Measurements from ENCODE around the gene PDYN.

PDYN gene

GRCh38 chr20:1958426-1958825, 35.4 kb downstream of the PDYN start:
- no peak overlapping the region for H3K4me3 ChIP-seq (ENCODE audit: low read depth, low read length)
- no peak for DNase-seq (ENCODE audit: low read depth)

DNA sequence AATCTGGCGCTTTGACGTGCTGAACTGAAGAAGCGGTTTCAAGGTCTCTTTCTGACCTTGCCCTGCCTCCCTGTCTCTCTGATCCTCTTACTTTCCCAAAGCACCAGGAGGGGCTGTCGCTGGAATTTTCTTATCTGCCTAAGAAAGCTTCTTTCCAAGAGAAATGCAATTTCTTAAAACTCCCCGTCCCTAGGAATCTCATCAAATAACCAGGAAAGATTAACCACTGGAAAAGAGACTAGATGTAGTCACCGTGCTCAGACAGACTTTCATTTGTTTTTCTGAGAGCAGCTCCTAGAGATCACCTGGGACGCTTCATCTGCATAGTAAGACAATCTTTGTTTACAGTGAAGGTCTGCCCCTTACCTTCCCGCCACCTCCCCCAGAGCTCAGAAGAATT, 38.6 kb downstream of the PDYN start:
- no peak overlapping the region for H3K4me3 ChIP-seq (ENCODE audit: low read depth, low read length)
- no peak for DNase-seq (ENCODE audit: low read depth)

- no peak overlapping the region for H3K4me3 ChIP-seq (ENCODE audit: low read depth, low read length)
Observed at GRCh38 chr20:1953621-1954020, 40.2 kb downstream of the PDYN start.

DNA sequence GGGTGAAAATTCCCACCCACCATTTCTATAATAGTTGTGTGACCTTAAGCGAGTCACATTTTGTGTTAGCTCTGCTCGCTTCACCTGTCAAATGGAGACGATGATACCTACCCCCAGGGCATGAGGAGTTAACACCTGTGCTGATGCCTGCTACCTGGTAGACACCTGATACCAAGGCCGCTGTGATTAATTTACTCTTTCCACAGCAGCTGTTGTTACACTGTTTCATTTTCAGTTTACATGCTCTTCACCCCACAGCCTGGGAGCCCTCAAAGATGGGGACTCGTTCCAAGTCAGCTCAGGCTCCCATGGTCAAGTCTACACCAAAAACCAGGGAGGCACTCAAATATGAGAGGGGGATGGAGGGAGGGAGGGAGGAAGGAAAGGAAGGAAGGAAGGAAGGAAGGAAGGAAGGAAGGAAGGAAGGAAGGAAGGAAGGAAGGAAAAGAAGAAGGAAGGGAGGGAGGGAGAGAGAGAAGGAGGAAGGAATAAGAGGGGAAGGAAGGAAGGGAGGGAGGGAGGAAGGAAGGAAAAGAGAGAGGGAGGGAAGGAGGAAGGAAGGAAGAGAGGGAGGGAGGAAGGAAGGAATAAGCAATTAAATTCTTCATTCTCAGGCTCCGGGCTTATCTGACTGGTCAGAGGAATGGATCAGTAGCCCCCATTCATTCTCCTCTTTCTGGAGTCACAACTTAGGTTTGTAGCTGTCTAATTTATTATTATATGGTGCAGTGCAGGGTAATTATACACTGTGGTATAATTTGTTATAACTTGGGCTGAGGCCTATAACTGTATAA, 40.9 kb downstream of the PDYN start:
- no peak for DNase-seq (ENCODE audit: low read depth)
- H3K4me3 ChIP-seq (ENCODE audit: low read depth, low read length) = no peak overlapping the region

More at GRCh38 chr20:1953621-1954020, 40.2 kb downstream of the PDYN start:
- DNase-seq (ENCODE audit: low read depth) = no peak

DNA sequence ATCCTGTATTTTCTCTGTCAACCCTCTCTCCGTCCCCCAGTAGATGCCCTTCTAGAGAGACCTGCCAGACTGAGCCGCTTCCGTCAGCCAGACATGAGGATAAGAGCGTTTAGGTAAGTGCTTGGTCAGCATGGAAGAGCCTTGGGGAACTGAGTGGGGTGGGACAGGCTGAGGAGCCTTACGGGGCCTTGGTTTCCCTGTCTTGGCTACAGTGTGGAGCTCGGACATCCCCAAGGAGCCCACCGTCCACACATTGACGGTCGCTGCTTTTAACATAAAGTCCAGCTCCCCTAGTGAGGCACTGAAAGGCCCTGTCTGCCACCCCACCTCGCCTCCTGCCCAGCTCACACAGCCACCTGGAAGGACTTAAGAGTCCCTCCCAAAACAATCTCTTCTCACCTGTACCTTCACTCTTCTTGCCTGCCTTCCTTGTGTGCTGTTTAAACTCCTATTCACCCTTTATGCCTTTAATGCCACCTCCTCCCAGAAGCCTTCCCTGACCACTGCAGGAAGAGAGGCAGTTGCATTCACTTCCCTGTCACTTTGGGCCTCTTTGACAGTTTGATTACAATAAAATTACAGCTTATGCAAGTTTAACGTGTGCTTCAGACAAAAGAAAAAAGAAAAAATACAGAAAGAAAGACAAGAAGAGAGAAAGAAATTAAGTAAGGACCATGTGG, 42.3 kb downstream of the PDYN start:
- H3K4me3 ChIP-seq (ENCODE audit: low read depth, low read length) = no peak overlapping the region
- DNase-seq (ENCODE audit: low read depth) = no peak

DNA sequence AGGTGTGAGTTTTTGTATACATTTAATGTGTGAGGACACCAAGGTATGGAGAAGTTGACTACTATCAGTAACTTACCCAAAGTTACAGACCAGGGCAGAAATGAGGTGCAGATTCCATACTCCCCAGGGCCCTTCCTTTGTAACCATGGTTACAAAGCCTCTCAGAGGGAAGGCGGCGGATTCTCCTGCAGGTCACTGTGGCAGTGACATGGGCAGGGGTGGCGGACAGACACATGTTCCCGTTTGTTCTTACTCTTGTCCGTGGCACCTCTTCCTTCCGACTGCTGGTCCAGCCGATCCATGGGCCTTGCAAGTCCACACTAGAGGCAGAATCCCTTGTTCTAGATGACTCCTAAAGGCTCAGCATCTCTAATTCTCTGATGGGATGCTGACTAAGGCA, 43.0 kb downstream of the PDYN start:
- H3K4me3 ChIP-seq (ENCODE audit: low read depth, low read length) = no peak overlapping the region
- no peak for DNase-seq (ENCODE audit: low read depth)

- DNase-seq (ENCODE audit: low read depth) = no peak
- H3K4me3 ChIP-seq (ENCODE audit: low read depth, low read length) = no peak overlapping the region
Observed at GRCh38 chr20:1949347-1950100, 44.3 kb downstream of the PDYN start.

- H3K4me3 ChIP-seq (ENCODE audit: low read depth, low read length) = no peak overlapping the region
Observed at GRCh38 chr20:1947535-1947846, 46.4 kb downstream of the PDYN start.

DNA sequence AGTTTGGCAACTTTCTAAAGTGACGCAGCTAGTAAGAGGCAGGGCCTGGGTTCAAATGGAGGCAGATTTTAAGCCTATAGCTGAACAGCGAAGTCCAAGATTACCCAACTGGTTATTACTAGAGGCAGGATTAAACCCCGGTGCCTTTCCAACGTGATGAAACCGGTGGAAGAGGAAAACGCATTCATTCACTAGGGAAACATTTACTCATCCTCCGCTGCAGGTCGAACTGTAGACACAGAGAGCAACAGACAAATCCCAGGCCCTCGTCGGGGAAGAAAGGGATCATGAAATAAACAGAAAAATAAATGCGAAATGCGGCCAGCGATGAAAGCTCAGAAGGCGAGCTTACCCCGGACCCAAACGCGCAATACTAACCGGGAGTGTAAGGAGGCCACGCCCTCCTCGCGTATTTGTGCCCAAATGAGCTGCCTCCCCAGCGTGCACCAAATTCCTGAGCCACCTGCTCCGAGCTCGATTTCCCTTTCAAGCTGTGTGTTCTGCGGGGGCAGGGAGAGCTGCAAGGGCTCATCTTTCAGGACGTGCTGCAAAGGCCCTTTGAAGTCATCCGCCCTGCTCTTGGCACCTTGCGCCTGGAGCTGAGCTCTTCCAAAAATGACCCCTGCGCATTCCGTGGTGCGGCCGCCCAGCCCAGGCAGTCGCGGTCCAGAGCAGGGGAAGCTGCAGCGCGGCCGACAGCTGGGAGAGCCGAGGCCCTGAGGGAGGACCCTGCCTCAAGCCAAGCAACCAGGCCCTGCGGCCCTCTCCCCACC, 46.9 kb downstream of the PDYN start:
- no peak overlapping the region for H3K4me3 ChIP-seq (ENCODE audit: low read depth, low read length)
- no peak for DNase-seq (ENCODE audit: low read depth)

More at GRCh38 chr20:1947535-1947846, 46.4 kb downstream of the PDYN start:
- DNase-seq (ENCODE audit: low read depth) = no peak

GRCh38 chr20:1946442-1946761, 47.5 kb downstream of the PDYN start:
- DNase-seq (ENCODE audit: low read depth) = no peak
- H3K4me3 ChIP-seq (ENCODE audit: low read depth, low read length) = no peak overlapping the region

DNA sequence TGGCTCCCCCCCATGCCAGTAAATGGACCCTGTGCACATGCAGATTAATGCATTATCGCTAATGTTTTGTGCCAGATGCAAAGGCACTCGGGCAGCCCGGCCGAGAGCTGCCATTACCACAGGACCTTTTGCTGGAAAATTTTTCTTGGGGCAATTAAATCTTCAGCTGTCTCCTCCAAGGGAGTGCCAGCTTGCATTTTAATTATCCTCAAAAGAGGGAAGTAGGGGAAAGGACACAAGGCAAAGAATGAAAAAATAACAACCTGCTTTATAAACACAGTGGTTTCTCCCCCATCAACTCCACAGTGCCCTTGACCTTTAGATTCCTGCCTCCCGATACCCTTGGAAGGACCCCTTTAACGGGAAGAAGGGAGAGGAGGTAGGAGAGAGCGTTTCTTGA, 48.2 kb downstream of the PDYN start:
- H3K4me3 ChIP-seq (ENCODE audit: low read depth, low read length) = no peak overlapping the region
- no peak for DNase-seq (ENCODE audit: low read depth)

DNA sequence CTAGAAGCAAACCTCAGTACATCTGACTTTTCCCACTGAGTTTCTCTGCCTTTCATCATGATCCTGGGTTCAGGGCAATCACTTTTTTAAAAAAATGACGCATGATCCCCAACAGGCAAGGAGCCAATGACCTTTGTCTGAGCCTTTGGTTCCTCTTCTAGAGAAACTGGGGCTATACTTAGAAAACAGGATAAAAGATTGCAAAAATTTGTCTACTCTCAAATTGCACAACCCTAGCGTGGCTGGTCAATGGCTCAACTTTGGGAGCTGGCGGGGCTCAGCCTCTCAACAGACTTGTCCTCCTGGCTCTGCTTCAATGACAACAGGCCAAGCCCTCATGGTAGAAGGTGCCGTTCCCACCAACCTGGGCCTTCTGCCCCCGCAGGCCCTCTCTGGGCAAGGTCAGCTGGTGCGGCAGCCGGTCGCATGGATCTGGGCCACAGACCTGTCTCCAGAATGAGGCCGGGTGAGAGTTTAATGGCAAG, 48.7 kb downstream of the PDYN start:
- no peak for DNase-seq (ENCODE audit: low read depth)
- no peak overlapping the region for H3K4me3 ChIP-seq (ENCODE audit: low read depth, low read length)

GRCh38 chr20:1944345-1945091, 49.3 kb downstream of the PDYN start:
- DNase-seq (ENCODE audit: low read depth) = no peak
- H3K4me3 ChIP-seq (ENCODE audit: low read depth, low read length) = no peak overlapping the region

DNA sequence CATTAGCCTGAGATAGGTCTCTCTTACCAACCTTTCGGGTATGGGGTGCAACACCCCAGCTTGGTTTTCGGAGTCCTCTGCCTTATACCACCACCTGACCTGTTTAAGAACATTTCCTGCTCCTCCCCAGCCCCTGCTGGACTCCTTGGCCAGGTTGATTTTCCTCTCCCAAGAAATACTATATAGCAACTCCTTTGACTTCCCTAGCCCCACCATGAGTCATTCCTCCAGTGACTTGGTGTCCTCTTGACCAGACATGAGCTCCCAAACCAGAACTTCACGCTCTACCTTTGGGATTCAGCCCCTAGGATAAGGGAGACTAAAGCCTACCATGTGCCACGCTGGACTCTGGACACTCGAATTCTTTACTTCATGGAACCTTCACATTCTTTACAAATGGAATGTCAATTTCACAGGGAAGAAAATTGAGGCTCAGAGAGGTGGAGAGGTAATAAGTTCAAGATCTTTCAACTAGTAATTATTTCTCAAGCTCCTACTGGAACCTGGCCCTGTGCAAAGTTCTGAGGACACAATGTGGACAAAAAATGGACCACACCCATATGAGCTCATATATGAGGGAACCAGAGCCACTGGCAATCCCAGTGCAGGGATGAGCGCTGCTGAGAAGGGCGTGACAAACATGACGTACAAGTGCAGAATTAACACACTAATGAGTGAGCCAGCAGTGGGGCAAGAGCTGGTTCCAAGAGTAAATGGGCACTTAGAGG, 50.4 kb downstream of the PDYN start:
- H3K4me3 ChIP-seq (ENCODE audit: low read depth, low read length) = no peak overlapping the region
- DNase-seq (ENCODE audit: low read depth) = no peak

DNA sequence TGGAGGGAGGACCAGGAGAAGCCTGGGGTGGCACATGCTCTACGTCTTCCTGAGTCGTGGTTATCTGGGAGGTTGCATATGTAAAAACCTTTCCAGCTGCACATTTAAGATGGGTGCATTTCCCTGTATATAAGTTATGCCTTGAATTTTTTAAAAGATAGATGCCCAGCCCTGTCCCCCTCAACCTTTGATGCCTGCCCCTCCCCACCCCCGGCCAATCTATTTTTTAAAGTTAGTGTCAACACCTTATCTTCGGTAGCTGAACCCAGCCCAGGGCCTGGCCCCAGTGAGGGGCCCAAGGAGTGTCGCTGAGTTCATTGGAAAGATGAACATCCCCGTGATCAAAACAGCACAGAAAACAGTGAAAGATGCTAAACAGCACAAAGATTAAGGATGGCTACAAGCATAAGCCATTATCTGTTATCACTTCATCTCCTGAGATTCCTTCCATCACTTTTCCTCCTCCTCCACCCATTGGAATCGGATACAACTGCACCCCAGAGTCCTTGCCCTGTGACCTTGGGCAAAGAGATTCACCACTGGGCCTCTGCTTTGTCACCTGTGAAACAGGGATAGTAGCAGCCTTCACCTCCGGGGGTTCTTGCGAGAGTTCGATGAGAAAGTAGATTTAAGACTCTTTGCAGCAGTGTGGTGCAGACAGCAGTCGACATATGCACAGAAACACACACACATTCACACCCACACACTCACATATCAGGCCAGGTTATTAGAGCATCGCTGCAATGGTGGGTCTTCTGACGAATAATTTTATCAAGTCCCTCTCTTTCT, 51.2 kb downstream of the PDYN start:
- no peak for DNase-seq (ENCODE audit: low read depth)

GRCh38 chr20:1942061-1942460, 51.8 kb downstream of the PDYN start:
- DNase-seq (ENCODE audit: low read depth) = no peak

More for the DNA sequence above, 51.2 kb downstream of the PDYN start:
- H3K4me3 ChIP-seq (ENCODE audit: low read depth, low read length) = no peak overlapping the region

DNA sequence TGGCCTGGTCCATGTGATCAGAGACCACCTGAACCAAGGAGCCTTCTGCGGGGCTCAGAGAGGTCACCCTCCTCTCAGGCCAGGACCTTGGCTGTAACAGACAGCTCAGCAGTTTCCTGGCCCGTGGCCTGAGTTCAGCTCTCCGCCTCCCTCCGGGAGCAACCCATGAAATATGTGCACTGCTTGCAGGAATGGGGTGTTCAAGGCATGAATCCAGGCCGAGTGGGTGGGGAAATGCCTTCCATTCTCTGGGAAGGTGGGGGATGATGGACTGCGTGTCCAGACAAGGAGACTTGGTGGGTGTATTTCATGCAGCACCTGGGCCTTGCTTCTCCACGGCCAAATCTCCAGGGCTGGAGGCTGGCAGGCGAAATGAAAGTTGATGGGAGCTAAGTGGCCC, 52.6 kb downstream of the PDYN start:
- no peak overlapping the region for H3K4me3 ChIP-seq (ENCODE audit: low read depth, low read length)
- DNase-seq (ENCODE audit: low read depth) = no peak

More at GRCh38 chr20:1942061-1942460, 51.8 kb downstream of the PDYN start:
- H3K4me3 ChIP-seq (ENCODE audit: low read depth, low read length) = no peak overlapping the region

DNA sequence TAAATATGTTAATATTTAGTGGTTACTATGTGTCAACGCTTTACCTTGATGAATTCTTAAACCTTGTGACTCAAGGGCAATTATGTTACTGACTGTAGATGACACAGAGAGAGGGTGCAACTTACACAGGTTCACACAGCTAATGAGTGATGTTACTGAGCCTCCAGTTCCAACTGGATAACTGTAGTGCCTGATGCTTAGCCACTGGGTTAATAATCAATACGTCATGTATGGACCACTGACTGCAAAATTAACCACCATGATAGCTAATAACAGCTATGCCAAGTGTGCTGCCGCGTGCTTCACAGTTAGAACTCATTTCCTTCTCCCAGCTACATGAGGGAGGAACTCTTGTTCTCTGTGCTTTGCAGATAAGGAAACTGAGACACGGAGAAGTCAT, 53.3 kb downstream of the PDYN start:
- H3K4me3 ChIP-seq (ENCODE audit: low read depth, low read length) = no peak overlapping the region
- DNase-seq (ENCODE audit: low read depth) = no peak
